ENCODE measurements around the gene APBA2. TPM values are rescaled to one million over a fixed set of nuclear protein-coding genes. Genes with fewer than 3 reads are reported as not detected.

APBA2 gene
- total RNA-seq, 1 experiment from 2014 or later: 11.2 TPM

DNA sequence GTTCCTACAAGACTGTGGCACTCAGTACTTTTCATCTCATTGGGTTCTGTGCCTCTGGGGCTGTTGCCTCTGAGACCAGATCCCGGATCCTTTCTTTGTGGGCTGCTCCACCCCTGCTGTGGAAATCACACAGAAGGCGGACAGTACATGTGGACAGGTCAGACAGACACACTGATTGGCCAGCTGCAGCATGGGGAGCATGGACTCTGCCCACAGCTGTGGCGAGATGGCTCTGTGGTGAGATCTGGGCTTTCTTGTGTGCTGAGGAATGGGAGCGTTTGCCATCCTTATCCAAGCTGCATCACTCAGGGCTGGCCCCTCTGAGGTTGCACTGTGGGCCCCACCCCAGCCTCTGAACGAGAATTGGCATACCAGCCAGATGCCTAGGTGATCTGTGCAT lies 147.0 kb downstream of the APBA2 start (continued):
- TF ChIP-seq ZNF512 (CRISPR knock-in tag; IDR thresholded peaks at IDR 0.05; ENCODE audit: borderline replicate concordance) (no peak), TCF7 (CRISPR knock-in tag; IDR thresholded peaks at IDR 0.05; ENCODE audit: low read depth) (no peak), PRRX2 (CRISPR knock-in tag; IDR thresholded peaks at IDR 0.05) (no peak), NR1H2 (CRISPR knock-in tag; IDR thresholded peaks at IDR 0.05) (no peak)

- 0 out of 2 replicates have a peak, but pooled peaks cover 11% of the 10 kb centered on the region for H3K36me3 Mint-ChIP-seq
- POLR2A ChIA-PET: no interaction called here
- no peak overlapping the region for H3K4me3 Mint-ChIP-seq
- ATAC-seq: no peak; the same call in 1 of the 2 replicates
- peaks cover 28% of the 10 kb centered on the region for H3K9me3 Mint-ChIP-seq
- TF ChIP-seq, protein P1, sequence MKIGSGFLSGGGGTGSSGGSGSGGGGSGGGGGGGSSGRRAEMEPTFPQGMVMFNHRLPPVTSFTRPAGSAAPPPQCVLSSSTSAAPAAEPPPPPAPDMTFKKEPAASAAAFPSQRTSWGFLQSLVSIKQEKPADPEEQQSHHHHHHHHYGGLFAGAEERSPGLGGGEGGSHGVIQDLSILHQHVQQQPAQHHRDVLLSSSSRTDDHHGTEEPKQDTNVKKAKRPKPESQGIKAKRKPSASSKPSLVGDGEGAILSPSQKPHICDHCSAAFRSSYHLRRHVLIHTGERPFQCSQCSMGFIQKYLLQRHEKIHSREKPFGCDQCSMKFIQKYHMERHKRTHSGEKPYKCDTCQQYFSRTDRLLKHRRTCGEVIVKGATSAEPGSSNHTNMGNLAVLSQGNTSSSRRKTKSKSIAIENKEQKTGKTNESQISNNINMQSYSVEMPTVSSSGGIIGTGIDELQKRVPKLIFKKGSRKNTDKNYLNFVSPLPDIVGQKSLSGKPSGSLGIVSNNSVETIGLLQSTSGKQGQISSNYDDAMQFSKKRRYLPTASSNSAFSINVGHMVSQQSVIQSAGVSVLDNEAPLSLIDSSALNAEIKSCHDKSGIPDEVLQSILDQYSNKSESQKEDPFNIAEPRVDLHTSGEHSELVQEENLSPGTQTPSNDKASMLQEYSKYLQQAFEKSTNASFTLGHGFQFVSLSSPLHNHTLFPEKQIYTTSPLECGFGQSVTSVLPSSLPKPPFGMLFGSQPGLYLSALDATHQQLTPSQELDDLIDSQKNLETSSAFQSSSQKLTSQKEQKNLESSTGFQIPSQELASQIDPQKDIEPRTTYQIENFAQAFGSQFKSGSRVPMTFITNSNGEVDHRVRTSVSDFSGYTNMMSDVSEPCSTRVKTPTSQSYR (CRISPR knock-in tag; IDR thresholded peaks at IDR 0.05): no peak
- TF ChIP-seq NFYB (CRISPR knock-in tag; conservative IDR thresholded peaks at IDR 0.05; ENCODE audit: low read depth) (no peak), SOX15 (CRISPR knock-in tag; IDR thresholded peaks at IDR 0.05) (no peak)
- no peaks in the 10 kb centered on the region for H3K27me3 Mint-ChIP-seq (ENCODE audit: low read depth)
- H3K4me1 Mint-ChIP-seq: peaks cover 17% of the 10 kb centered on the region
- CTCF ChIA-PET: interaction anchor here (0.6 to 1.1 kb wide), 3 partner anchors 25 to 106 kb away, joined by 3 read pairs; no protein-coding TSS in a partner anchor
- DNase-seq (ENCODE audit: low spot score): no peak
- H3K27ac Mint-ChIP-seq: no peak overlapping the region
These were observed 148.4 kb downstream of the APBA2 start for GRCh38 chr15:29034151-29034550.

DNA sequence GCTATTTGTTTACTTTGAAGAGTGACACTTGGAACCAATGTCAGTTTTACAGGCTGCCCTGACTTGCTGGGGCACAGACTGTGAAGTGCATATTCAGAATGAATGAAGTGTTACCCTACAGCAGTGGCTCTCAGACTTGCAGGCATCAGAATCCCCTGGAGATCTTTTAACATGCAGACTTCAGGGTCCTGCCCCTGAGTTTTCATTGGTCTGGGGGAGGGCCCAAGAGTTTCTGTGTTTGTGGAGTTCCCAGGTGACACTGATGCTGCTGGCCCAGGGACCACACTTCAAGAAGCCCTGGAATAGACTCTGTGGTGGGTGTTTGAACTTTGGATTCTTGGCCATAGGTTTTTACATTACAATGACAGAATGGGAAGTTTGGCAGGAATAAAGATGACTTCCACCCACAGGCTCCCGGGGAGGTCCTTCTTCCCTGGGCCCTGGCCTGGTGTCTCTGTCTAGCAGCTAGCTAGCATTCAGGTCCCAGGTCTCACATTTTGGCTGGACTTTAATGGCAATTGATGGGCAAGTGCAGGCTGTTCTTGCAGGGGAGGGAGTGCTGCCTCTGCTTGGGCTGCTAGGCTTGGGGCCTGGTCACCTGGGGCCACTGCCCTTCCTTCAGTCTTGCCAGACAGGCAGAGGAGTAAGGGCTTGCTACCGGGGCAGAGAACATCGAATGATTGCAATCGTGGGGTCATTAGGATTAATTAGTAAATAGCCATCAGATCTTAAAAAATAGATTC lies 149.0 kb downstream of the APBA2 start:
- Mint-ChIP-seq H3K27ac (no peak overlapping the region), H3K36me3 (0 out of 2 replicates have a peak, but pooled peaks cover 11% of the 10 kb centered on the region), H3K4me1 (peaks cover 23% of the 10 kb centered on the region), H3K9me3 (peaks cover 28% of the 10 kb centered on the region), H3K27me3 (ENCODE audit: low read depth) (no peaks in the 10 kb centered on the region), H3K4me3 (no peak overlapping the region)
- ATAC-seq (peak; percentile 76), DNase-seq (ENCODE audit: low spot score) (no peak)
- ChIA-PET POLR2A (no interaction called here), CTCF (interaction anchor here (1.0 to 1.1 kb wide), 2 partner anchors 56 to 105 kb away, joined by 3 read pairs; no protein-coding TSS in a partner anchor)
- no peak for TF ChIP-seq IRF1 (CRISPR knock-in tag; IDR thresholded peaks at IDR 0.05)
- TF ChIP-seq NFE2L1 (CRISPR knock-in tag; IDR thresholded peaks at IDR 0.05): no peak
- TF ChIP-seq, protein P2, sequence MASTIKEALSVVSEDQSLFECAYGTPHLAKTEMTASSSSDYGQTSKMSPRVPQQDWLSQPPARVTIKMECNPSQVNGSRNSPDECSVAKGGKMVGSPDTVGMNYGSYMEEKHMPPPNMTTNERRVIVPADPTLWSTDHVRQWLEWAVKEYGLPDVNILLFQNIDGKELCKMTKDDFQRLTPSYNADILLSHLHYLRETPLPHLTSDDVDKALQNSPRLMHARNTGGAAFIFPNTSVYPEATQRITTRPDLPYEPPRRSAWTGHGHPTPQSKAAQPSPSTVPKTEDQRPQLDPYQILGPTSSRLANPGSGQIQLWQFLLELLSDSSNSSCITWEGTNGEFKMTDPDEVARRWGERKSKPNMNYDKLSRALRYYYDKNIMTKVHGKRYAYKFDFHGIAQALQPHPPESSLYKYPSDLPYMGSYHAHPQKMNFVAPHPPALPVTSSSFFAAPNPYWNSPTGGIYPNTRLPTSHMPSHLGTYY (CRISPR knock-in tag; IDR thresholded peaks at IDR 0.05): no peak
- no peak for TF ChIP-seq FOXJ3 (CRISPR knock-in tag; IDR thresholded peaks at IDR 0.05; ENCODE audit: borderline replicate concordance)
- TF ChIP-seq, protein P3, sequence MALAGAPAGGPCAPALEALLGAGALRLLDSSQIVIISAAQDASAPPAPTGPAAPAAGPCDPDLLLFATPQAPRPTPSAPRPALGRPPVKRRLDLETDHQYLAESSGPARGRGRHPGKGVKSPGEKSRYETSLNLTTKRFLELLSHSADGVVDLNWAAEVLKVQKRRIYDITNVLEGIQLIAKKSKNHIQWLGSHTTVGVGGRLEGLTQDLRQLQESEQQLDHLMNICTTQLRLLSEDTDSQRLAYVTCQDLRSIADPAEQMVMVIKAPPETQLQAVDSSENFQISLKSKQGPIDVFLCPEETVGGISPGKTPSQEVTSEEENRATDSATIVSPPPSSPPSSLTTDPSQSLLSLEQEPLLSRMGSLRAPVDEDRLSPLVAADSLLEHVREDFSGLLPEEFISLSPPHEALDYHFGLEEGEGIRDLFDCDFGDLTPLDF (CRISPR knock-in tag; IDR thresholded peaks at IDR 0.05): no peak
- no peak for TF ChIP-seq STAT6 (CRISPR knock-in tag; conservative IDR thresholded peaks at IDR 0.05; ENCODE audit: low read depth)
- TF ChIP-seq, protein P4, sequence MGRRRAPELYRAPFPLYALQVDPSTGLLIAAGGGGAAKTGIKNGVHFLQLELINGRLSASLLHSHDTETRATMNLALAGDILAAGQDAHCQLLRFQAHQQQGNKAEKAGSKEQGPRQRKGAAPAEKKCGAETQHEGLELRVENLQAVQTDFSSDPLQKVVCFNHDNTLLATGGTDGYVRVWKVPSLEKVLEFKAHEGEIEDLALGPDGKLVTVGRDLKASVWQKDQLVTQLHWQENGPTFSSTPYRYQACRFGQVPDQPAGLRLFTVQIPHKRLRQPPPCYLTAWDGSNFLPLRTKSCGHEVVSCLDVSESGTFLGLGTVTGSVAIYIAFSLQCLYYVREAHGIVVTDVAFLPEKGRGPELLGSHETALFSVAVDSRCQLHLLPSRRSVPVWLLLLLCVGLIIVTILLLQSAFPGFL (CRISPR knock-in tag; IDR thresholded peaks at IDR 0.05; ENCODE audit: borderline replicate concordance): no peak
- no peak for TF ChIP-seq ELF4 (CRISPR knock-in tag; IDR thresholded peaks at IDR 0.05; ENCODE audit: low read depth)
